ENCODE measurements around the gene LGALS14.

LGALS14 gene

DNA sequence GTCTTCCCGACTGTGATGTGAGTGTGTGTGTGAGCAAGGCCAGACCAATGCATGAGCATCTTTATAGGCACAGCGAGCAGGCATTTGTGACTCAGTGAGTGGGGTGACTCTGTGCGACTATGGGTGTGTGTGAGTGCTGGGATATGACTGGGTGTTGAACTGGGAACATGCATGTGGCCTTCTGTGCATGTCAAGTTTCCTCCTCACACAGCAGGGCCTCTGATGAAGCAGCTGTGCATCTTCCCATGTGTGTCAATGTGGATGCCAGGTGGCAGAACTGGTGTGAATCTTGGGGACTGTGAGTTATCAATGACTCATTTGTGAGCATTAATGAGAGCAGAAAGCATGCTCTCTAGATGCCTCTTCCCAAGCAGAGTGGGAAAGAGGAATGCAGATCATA is 12.1 kb upstream of the LGALS14 start:
- Histone ChIP-seq H3K4me3 (ENCODE audit: low read depth, low read length) (no peak overlapping the region), H3K27me3 (ENCODE audit: insufficient read depth, low read depth, severe bottlenecking) (peaks cover 61% of the 10 kb centered on the region), H3K36me3 (no peaks in the 10 kb centered on the region), H3K27ac (no peak overlapping the region), H3K9me3 (ENCODE audit: severe bottlenecking) (peaks cover 7% of the 10 kb centered on the region)
- TF ChIP-seq, protein P1, sequence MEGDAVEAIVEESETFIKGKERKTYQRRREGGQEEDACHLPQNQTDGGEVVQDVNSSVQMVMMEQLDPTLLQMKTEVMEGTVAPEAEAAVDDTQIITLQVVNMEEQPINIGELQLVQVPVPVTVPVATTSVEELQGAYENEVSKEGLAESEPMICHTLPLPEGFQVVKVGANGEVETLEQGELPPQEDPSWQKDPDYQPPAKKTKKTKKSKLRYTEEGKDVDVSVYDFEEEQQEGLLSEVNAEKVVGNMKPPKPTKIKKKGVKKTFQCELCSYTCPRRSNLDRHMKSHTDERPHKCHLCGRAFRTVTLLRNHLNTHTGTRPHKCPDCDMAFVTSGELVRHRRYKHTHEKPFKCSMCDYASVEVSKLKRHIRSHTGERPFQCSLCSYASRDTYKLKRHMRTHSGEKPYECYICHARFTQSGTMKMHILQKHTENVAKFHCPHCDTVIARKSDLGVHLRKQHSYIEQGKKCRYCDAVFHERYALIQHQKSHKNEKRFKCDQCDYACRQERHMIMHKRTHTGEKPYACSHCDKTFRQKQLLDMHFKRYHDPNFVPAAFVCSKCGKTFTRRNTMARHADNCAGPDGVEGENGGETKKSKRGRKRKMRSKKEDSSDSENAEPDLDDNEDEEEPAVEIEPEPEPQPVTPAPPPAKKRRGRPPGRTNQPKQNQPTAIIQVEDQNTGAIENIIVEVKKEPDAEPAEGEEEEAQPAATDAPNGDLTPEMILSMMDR (IDR thresholded peaks at IDR 0.05; ENCODE audit: low read depth, low read length), result no peak
- DNase-seq, result no peak

DNA sequence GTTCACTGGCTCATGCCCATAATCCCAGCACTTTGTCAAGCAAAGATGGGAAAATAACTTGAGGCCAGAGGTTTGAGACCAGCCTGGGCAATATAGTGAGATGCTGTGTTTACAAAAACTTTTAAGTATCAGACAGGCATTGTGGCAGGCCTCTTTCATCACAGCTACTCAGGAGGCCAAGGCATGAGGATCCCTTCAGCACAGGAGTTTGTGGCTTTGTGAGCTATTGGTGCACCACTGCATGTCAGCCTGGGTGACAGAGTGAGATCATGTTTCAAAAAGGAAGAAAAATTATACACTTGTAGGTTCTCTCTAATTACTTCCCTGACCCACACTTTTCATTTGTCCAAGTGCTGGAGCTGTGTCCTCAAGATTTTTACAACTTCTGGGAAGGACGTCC is 11.5 kb upstream of the LGALS14 start:
- H3K27ac ChIP-seq, result no peak overlapping the region
- H3K9me3 ChIP-seq (ENCODE audit: severe bottlenecking), result peaks cover 7% of the 10 kb centered on the region
- peaks cover 67% of the 10 kb centered on the region for H3K27me3 ChIP-seq (ENCODE audit: insufficient read depth, low read depth, severe bottlenecking)
- H3K36me3 ChIP-seq, result no peaks in the 10 kb centered on the region
- no peak for DNase-seq
- TF ChIP-seq, protein P1 (IDR thresholded peaks at IDR 0.05; ENCODE audit: low read depth, low read length), result no peak
- no peak overlapping the region for H3K4me3 ChIP-seq (ENCODE audit: low read depth, low read length)

DNA sequence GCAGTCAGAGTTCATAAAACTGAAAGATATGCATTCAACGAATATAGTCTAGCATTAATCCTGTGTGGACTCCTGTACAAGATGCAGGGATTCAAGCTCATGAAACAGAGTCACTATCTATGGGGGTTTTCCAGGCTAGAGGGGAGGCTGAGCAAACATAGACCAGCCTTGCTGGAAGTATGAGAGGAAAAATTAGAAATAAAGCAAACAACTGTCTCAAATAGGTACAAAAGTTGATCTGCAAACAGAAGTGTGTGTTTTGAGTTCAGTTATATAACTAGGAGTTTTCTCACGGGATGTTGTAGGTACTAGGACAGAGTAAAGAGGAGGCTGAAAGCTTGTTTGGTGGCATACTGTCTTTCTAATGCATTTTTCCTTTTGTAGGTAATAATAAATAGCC is 8.5 kb upstream of the LGALS14 start:
- Histone ChIP-seq H3K27me3 (ENCODE audit: insufficient read depth, low read depth, severe bottlenecking) (peaks cover 86% of the 10 kb centered on the region), H3K9me3 (ENCODE audit: severe bottlenecking) (no peaks in the 10 kb centered on the region), H3K4me3 (ENCODE audit: low read depth, low read length) (no peak overlapping the region), H3K36me3 (no peaks in the 10 kb centered on the region), H3K27ac (no peak overlapping the region)
- TF ChIP-seq, protein P1 (IDR thresholded peaks at IDR 0.05; ENCODE audit: low read depth, low read length), result no peak
- no peak for DNase-seq

DNA sequence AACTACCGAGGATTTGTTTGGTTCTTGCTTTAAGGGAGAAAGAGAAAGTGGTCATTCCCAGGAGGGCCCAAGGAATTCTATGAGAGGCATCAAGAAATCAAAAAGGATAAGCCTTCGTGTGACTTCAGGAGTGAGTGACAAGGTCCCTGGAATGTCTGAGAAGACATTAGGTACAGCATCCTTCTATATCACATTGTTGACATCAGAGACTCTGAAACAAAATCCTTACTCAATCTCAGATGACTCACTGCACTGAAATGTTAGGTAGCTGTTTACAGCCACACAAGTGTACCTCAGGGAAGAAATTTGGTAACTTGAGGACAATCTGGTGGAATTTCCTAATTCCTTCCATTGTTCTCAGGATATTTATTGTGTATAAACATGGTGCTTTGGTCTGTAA is 7.9 kb upstream of the LGALS14 start:
- Histone ChIP-seq H3K27me3 (ENCODE audit: insufficient read depth, low read depth, severe bottlenecking) (peaks cover 88% of the 10 kb centered on the region), H3K27ac (no peak overlapping the region), H3K36me3 (no peaks in the 10 kb centered on the region), H3K4me3 (ENCODE audit: low read depth, low read length) (no peak overlapping the region), H3K9me3 (ENCODE audit: severe bottlenecking) (no peaks in the 10 kb centered on the region)
- DNase-seq, result no peak
- TF ChIP-seq, protein P1 (IDR thresholded peaks at IDR 0.05; ENCODE audit: low read depth, low read length), result no peak

DNA sequence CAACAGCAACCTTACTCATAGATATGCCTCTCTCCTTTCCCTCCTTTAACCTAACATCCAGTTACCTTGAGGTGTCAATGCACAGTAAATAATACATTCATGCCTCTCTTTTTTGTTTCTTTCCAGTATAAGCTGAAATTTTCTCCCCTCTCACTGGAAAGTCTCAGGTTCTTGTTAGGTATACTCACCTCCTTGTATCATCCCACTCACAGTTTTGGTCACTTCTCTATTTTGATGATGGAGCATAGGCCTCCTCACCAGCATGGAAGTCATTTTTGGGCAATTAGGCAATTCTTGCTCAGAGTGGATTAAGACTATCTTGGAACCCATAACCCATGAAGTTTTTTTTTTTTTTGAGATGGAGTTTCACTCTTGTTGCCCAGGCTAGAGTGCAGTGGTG is 5.7 kb upstream of the LGALS14 start:
- Histone ChIP-seq H3K4me3 (ENCODE audit: low read depth, low read length) (no peak overlapping the region), H3K9me3 (ENCODE audit: severe bottlenecking) (no peaks in the 10 kb centered on the region), H3K36me3 (no peaks in the 10 kb centered on the region), H3K27me3 (ENCODE audit: insufficient read depth, low read depth, severe bottlenecking) (peaks cover 77% of the 10 kb centered on the region), H3K27ac (no peak overlapping the region)
- TF ChIP-seq, protein P1 (IDR thresholded peaks at IDR 0.05; ENCODE audit: low read depth, low read length), result no peak
- no peak for DNase-seq

DNA sequence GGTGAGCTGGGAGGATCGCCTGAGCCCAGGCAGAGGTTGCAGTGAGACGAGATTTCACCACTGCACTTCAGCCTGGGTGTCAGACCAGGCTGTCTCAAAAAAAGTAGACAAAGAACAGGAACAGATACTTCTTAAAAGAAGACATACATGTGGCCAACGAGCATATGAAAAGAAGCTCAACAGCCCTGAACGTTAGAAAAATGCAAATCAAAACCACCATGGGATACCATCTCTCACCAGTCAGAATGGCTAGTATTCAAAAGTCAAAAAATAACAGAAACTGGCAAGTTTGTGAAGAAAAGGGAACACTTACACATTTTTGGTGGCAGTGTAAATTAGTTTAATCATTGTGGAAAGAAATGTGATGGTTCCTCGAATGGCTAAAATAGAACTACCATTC is 3.0 kb upstream of the LGALS14 start:
- no peak overlapping the region for H3K4me3 ChIP-seq (ENCODE audit: low read depth, low read length)
- no peak overlapping the region for H3K27ac ChIP-seq
- TF ChIP-seq, protein P1 (IDR thresholded peaks at IDR 0.05; ENCODE audit: low read depth, low read length), result no peak
- DNase-seq, result no peak
- no peaks in the 10 kb centered on the region for H3K36me3 ChIP-seq
- H3K27me3 ChIP-seq (ENCODE audit: insufficient read depth, low read depth, severe bottlenecking), result peaks cover 83% of the 10 kb centered on the region
- H3K9me3 ChIP-seq (ENCODE audit: severe bottlenecking), result no peaks in the 10 kb centered on the region
